Renal pelvis (tissue), 4 donors: ENCODE data around the gene MVB12B. TPM values are rescaled to one million over a fixed set of nuclear protein-coding genes. Genes with fewer than 3 reads are reported as not detected.
A peak's percentile ranks its signal among the peaks of the same experiment; 100 is the strongest.

ENCODE experiments used
- DNase-seq: peaks from one replicate; pipeline ENCODE4 v3.0.0-alpha.2; 2013
- polyA plus RNA-seq, 3 donors: library from polyadenylated mRNA; unstranded; fragments of 120-200 nt; gene quantifications; one replicate each; pipeline ENCODE4 v1.2.1, GENCODE V29; 2013; ENCODE audit not compliant: insufficient read length in 3 of 3

MVB12B gene
- polyA plus RNA-seq, 3 donors = 15.7 to 18.9 (median 17.3) TPM

DNA sequence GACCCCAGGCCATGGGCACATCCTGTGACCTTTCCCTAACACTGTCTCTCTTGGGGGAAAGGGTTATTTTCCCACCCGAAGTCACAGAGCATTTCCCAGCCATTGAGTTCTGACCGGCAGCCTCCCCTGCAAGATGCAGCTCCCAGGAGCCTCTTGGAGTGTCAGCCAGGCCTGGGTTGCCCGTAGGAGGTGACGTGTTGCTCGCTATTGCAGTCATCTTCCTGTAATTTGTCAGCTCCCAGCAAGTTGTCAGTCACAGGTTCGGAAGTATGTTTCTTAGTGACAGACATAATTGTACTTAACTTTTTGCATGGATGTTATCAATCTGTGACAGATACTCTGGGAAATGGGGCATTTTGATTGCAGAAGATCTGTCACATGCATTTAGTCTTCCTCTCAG lies 74.5 kb downstream of the MVB12B start:
- DNase-seq = no peak

DNA sequence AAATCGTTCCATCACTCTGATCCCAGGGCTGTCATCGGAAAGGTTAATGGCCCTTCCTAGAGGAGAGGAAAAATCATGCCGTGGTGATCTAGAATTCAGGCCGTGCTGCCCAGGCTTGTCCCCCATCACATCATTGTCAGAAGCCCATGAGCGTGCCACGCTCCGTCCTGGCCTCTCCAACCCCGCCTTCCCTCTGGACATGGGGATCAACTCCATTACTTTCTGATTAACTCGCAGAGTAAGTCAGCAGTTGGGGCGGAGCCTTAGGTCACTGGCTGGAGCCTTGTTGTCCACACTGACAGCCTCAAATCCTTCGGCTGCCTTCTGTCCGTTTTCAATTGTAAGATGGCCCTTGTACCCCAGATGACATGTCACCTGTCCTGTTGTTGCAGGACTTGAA lies 75.0 kb downstream of the MVB12B start:
- no peak for DNase-seq

DNA sequence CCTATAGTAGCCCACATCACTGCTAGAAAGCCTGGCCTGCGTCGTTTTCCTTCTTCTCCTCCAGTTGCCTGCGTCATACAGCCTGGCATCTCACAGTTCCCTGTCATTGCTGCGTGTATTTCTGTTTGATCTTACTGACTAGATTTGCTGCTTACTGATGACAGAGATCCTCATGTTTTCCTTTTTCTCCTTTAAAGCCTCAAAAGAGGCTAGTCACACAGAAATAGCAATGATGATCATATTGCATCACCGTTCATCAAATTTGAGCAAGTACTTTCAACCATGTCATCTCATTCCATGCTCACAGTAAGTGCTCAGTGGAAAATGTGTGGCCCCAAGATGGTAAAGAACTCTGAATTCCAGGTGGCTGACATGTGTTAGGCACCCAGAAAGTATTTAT lies 76.8 kb downstream of the MVB12B start:
- DNase-seq = no peak

GRCh38 chr9:126404459-126404858 lies 77.8 kb downstream of the MVB12B start:
- DNase-seq = no peak

GRCh38 chr9:126406075-126406667 lies 79.5 kb downstream of the MVB12B start:
- peak; percentile 50 for DNase-seq

DNA sequence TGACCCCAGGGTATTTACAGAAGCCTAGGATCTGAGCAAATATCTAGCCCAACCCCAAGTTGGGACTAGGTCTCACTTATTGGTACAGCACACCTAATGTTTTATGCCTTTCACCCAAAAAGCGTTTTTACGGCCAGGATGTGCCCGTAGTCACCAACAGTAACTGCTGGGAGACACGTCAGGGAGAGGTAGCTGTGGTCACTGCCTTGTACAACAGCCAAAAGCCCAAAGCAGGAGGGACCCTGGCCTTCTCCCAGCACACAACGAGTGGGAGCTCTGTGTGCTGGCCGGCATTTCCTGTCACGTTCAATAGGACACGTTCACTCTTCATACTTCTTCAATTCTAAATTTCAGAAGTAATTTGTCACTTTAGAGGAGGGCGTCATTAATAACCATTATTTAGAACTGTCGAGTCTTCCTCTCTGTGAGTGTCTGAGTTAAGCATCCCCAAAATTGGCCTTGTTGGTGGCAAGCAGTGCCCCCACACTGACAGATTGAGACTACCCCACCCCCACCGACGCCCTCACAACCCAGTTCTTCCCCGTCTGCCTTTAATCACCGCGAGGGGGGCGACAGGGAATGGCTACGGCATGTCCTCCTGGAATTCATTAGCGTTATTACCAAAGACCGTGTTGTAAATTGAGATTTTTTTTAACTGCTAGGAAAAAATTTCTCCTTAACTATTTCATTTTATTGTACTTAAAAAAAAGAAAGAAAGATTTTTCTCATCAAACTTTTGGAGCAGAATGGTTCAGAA lies 80.7 kb downstream of the MVB12B start:
- no peak for DNase-seq

DNA sequence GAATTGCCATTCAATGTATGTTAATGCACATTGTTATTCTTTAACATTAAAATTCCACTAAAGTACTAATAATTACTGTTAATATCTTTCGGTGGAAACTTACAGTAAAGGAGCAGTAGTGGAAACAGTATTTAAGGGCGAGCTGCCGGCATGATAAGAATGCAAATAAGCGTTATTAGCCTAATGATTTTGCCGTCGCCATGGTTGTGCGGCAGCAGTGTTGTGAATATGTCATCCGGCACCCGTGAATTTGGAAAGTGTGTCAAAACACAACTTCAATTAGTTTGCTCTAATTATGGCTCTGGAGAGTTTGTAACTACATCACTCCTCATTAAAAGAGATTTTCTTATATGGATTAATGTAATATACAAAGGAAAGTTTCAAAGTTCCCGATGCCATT lies 81.4 kb downstream of the MVB12B start:
- no peak for DNase-seq

DNA sequence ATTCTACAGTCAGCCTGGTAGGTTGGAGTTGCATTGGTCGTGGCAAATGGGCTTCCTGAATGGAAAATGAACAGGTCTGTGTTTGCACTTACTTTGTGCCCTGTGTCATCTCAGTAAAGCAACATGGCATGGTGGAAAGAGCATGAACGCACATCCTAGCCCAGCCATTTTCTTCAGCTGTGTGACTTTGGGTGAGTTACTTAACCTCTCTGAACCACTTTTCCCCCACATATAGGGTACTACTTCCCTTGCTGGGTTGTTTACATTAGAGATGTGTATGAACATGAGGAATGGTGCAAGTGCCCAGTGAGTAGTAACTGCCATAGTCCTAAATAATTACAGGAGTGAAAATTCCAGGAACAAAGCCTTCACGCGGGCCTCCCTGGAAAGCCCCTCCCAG lies 83.6 kb downstream of the MVB12B start:
- no peak for DNase-seq

- no peak for DNase-seq
Observed at GRCh38 chr9:126411225-126411947, 84.8 kb downstream of the MVB12B start.

DNA sequence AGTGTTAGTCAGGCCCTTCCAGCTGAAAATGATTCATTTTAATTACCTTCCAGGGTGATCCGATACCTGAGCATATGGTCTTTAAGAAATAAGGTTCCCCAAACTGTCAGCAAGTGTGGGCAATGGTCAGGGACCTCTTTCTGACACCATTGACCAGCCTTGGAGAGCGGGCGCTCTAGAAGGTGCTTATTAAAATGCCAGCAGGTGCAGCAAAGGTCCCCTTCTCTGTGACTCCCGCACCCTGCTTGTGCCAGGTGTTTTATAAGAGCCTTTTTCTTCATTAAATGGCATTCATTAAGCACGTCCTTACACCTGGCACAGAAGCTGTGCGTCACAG lies 85.3 kb downstream of the MVB12B start:
- no peak for DNase-seq

DNA sequence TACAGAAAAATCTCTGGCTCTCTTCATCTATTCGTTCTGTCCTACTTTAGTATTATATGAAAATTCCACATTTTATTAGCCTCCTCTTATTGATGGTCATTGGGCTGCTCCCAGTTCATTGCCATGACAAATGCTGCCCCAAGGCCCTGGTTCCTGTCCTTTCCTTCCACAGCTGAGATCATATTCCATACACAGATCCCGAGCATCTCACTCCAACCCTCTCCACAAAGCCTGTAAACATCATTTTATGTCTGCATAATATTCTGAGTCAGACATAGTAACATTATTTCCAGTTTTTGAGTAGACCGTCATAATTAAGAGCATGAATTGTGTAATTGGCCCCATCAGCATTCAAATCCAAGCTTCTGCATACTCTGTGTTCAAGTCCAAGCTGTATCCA lies 86.3 kb downstream of the MVB12B start:
- DNase-seq = no peak

DNA sequence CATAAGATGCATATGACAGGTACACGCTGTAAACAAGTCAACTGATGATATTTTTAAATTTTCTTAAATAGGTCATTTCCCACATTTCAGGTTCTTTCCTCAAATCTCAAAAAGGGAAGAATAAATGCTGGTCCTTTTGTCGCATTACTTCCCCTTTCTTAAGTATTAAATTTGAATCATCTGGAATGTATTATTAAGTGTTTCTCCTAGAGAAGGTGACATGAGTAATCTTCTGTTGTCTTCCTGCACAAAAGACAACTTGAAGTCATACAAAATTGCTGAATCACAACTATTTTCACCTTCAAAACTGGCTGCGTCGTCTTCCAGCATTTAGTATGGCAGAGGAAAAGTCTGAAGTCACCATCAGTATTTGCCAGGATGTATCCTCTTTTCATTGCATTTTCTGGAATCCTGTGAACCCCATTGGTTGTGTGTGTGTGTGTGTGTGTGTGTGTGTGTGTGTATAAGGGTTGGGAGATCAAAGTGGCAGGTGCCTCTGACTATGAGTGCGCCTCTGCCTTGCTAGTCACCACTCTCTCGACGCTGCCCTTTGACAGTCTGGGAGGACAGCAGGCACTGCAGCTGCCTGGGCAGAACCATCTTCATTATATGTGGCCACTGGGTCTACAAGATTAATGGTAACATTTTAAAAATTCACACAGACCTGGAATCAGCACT lies 86.9 kb downstream of the MVB12B start:
- DNase-seq = no peak

DNA sequence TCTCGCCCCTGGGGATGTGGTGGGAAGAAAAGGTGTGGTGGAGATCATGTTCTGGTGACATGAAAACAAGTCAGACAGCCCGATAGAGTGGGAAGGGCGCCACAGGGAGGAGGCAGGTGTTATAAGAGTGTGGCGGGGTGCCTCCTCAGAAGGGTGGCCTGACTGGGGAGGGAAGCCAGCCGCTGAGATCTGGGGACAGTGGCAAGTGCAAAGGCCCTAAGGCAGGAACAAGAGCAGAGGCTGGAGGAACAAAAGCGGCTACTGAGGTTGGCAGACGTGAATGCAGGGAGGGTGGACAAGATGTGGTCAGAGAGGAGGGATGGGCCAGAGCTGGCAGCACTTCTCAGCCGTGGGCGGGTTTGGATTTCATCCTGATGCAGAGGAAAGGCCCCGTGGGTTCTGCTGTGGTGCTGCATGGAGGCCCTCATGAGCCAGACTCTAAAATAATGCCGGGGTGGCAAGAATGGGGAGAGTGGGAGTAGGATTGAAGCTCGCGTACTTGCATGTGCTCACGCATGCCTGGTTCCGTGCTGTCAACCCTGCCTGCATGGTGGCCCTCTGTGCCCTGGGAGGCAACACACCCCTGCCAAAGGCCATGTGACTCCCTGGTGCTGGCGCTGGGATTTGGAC lies 89.2 kb downstream of the MVB12B start:
- DNase-seq = no peak

DNA sequence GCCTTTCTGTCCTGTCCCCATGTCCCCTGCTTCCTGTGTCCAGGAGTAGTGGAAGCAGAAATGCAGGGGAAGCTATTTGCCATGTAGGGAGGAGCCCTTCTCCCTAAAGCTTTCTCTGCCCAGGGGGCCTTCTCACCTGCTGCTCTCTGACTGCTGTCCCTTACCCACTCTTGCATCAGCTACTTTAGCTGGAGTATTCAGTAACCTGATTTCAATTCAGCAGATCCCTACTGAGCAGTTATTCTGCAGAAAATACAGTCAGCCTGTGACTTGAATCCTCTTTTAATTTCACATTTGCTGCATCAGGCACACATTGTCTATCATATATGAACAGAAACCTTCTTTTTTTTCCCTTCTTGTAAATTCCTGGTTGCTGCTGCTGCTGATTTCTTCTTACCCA lies 90.4 kb downstream of the MVB12B start:
- no peak for DNase-seq

- DNase-seq = no peak
Observed at GRCh38 chr9:126417684-126418083, 91.1 kb downstream of the MVB12B start.

- no peak for DNase-seq
Observed at GRCh38 chr9:126418608-126419007, 92.0 kb downstream of the MVB12B start.

DNA sequence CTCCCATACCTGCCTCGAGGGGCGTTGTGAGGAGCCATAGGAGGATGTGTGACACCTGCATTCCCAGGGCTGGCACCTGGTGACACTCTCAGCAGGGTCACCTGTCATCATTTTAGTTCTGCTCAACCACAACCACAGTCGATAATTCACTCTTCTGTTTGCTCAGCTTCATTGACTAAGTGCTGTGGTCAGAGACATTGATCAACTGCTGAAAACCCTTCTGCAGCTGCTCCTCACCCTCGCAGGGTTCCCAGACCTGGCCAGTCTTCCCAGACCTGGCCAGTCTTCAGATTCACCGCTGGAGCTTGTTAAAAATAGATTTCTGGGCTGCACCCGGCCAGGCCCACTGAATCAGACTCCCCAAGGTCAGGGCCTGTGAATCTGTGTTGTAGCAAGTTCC lies 92.8 kb downstream of the MVB12B start:
- no peak for DNase-seq

GRCh38 chr9:126420135-126420534 lies 93.5 kb downstream of the MVB12B start:
- no peak for DNase-seq

- DNase-seq = no peak
Observed at GRCh38 chr9:126420643-126421564, 94.3 kb downstream of the MVB12B start.

GRCh38 chr9:126421567-126422428 lies 95.2 kb downstream of the MVB12B start:
- no peak for DNase-seq
